Stimulated activated CD8-positive, alpha-beta memory T cell treated with anti-CD3 and anti-CD28 coated beads, Interleukin-4, amount 100 ng/mL, for 4 hours (primary cell): ENCODE data around the gene LCK.

ENCODE experiments used
- DNase-seq, 2 donors: peaks; one replicate each; pipeline ENCODE4 v3.0.0-alpha.2; 2020; ENCODE audit warnings: low read depth in 2 of 2, low spot score in 1 of 2

The LCK gene

DNA sequence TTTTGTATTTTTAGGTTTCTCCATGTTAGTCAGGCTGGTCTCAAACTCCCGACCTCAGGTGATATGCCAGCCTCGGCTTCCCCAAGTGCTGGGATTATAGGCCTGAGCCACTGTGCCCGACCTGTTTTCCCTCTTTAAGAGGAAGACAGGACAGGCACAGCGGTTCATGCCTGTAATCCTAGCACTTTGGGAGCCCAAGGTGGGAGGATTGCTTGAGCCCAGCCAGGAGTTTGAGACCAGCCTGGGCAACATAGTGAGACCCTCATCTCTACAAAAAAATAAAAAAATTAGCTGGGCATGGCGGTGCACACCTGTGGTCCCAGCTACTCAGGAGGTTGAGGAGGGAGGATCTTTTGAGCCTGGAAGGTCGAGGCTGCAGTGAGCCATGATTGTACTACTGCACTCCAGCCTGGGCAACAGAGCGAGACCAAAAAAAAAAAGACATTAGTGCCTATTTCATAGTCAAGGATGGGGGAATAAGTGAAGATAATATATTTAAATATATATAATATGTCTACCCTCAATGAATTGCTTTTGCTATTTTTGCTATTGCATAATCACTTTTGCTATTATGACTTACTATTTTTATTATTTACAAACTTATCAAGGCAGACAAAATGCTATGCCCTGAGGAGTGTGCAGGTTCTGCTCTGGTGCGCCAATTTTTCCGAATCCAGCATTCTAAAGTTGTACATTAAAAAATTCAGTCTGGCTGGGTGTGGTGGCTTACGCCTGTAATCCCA lies 67.2 kb downstream of the LCK start:
- DNase-seq = no peak

DNA sequence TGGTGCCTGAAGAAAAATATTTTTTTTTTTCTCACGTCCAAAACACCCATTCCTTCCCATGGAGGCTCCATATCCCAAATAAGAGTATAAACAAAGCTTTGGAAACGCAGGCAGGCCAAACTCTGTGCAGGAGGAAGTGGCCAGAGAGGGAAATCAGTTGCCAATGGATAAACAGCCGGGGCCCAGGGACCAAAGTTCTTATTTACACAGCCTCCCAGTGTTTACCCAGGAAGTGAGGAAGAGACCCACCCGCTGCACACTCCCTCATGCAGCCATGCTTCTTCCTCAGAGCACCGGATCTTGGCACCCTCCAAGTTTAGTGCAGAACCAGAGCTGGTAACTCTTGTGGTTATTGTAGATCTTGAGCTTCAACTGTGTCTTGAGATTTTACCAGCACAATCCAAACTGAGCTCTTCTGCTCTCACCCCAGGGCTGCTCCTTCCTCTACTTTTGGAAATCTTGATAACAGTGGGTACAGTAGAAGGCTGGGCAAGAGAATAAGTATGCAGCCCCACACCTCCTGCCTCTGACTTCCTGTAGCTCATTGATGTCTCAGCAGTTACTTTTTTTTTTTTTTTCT lies 70.7 kb downstream of the LCK start:
- no peak for DNase-seq

DNA sequence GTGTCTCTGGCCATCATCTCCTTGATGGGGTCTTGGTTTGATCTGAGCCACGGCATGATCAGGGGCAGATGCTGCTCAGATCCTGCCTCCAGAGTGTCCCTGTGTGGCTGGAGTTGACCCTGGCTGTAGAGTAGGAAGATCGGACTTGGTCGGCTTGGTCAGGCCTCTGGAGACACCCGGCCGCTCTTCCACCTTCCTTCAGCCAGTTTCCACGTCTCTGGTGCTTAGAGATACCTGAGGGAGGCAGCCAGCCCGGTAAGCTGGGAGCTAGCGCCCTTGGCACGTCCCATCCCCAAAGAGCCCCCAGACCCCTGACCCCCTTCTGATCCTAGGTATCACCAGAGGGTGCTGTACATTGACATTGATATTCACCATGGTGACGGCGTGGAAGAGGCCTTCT lies 76.1 kb downstream of the LCK start:
- DNase-seq = no peak

DNA sequence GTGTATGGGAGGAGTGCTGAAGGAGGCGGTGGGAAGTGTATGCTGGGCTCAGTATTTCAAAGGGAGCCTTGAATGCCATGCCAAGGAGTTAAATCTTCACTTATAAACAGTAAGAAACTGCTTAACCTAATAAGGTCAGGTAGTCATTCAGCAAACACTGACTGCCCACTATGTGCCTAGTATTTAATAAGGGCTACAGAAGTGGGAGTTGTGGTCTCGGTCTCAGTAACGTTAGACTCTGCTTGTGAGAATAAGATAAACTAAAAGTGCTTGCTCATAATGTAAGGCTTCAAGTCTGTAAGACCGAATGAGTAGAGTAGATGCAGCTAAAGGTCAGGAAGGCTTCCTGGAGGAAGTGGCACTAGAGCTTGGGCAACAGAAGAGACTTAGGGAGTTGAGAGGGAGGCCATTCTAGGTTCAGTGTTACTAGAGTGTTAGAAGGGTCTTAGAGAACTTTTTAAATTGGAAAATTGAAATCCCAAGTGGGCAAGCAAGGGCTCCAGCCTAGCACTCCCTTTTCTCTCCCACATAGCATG lies 78.9 kb downstream of the LCK start:
- DNase-seq = no peak

DNA sequence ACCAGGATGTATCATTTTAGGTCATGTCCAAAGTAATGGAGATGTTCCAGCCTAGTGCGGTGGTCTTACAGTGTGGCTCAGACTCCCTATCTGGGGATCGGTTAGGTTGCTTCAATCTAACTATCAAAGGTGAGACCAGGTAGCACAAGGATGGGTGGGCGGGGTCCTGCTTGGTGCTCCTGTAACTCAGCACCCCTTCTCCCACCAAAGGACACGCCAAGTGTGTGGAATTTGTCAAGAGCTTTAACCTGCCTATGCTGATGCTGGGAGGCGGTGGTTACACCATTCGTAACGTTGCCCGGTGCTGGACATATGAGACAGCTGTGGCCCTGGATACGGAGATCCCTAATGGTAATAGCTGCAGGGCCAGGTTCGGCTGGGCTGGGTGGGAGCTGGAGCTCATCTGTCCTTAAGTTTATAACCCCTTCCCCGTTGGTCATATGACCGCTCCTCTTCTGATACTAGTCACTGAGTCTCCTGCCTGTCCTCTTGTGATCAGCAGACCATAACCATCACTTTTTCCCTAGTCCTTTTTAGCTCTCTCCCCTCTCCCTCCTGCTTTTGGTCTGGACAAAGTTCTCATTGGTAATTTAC lies 79.6 kb downstream of the LCK start:
- no peak for DNase-seq

DNA sequence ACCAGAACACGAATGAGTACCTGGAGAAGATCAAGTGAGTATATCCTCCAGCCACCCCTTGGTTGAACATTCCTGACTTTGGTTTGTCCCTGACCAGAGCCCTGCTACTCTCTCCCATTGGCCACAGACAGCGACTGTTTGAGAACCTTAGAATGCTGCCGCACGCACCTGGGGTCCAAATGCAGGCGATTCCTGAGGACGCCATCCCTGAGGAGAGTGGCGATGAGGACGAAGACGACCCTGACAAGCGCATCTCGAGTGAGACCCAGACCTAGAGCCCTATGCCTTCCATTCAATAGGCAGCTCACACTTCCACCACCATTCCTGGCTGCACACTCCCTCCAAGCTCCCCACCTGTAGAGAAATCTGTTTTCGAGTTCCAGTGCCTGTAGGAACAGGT lies 80.5 kb downstream of the LCK start:
- no peak for DNase-seq

DNA sequence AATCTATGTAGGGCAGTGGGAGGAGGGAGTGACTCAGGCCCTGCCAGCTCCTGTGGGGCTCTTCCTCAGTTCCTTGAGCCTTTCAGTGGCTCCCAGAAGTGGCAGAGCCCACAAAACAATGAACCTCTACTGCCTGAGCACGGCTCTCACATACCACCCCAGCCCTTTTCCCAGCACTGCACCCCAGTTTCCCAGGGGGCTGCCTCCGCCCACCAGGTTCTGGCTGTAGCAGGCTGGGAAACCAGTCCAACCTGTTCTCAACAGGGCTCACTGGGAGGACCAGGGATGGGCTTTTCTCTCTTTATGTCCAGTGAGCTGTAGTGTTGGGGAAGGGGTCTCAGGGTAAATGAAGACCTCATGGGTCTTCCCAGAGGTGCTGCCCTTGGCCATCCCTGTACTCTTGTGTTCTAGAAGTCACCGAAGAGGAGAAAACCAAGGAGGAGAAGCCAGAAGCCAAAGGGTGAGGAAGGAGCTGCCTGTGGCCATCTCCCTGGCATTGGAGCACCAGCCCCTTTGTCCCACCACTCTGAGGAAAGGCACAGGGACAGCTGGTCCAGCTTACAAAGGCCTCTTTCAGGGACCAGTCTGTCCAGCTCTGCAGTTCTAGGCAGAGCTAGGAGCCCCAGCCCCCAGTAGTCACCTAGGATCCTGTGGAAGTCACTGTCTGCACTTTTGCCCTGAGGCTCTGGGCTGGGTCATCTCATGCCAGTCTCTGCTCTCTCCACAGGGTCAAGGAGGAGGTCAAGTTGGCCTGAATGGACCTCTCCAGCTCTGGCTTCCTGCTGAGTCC lies 81.4 kb downstream of the LCK start:
- no peak for DNase-seq

DNA sequence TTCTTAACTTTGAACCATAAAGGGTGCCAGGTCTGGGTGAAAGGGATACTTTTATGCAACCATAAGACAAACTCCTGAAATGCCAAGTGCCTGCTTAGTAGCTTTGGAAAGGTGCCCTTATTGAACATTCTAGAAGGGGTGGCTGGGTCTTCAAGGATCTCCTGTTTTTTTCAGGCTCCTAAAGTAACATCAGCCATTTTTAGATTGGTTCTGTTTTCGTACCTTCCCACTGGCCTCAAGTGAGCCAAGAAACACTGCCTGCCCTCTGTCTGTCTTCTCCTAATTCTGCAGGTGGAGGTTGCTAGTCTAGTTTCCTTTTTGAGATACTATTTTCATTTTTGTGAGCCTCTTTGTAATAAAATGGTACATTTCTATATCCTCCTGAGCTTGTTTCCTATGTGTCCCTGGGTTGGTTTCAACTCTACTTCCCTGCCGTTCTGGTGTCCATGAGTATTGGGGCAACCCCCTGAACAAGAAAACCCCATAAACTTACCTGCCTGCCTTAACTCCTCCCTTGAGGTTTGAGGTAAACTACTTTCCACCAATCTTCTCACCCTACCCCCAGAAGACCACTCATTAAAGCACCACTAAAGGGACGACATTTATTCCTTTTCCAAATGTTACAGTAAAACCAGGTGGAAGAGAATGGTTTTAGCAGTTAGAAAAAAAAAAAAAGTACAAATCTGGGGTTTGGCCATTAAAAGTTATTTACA lies 82.3 kb downstream of the LCK start:
- no peak for DNase-seq

DNA sequence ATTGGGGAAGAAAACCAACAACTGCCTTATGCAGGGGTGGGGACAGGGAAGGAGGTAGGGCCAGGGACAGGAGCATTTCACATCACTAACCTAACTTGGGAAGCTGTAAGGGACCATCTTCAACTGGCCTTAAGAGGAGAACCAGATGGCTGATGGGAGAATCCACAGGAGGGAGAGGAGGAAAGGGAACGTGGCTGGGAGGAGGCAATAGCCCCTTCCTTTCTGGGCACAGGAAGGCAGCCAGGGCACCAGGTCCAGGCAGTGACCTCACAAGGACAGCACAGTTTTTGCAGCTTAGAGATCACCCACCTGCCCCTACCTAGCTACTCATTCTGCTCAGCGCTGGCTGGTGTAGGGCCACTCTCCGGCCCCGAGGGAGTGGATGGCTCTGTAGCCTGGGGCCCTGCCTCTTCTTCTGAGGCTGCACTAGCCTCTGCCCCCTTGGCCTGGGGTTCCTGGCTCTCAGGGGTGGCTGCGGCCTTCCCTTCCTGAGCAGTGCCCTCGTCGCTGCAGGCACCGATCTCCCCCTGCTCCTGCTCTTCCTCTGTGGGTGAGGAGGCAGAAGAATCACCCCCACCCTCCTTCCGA lies 83.3 kb downstream of the LCK start:
- DNase-seq = no peak

DNA sequence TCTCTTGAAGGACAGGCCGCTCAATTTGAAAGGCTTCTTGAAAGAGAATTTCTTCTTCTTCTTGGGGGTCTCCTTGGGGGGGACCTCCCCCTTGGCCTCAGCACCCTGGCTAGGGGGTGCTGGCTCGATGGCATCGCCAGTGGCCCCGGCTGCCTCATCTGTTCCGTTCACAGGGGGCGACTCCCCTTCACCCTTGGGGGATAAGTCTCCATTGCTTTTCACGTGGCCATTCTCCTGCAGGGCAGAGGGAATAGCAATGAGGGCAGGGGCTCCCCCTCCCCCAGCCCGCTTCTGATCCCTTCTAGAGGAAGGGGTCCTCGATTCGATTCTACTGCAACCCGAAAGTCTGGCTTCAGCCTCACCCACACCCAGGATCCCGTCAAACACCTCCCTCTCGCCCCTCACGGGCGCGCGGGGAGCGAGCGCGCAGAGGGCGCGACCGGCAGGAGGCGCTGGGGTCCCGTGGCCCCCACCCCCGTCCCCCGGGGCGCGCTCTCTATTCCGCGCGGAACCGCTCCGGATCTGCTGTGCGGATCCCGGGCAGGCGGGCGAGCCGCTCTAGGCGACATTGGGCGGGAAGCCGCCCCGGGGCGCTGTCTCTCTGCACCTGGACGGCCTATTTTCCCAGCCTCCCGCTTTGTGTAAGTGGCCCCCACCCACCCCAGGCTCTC lies 83.9 kb downstream of the LCK start:
- DNase-seq = peak; percentile 35 to 47

DNA sequence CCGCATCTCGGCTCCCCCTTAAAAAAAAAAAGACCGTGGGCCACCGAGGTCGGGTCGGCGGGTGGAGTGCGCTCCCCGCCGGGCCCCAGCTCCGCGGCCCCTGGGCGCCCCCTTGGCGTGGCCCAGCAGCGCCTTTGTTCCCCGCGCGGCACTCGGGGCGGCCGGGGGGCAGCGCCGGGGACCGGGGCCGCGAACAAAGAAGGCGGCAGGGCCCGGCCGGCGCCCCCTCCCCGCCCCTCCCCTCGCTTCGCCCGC lies 84.4 kb downstream of the LCK start:
- DNase-seq = no peak
